ENCODE data around the gene ZNF275.

ZNF275 gene

GRCh38 chrX:153303276-153304262 is 30.4 kb upstream of the ZNF275 start:
- H3K27ac ChIP-seq (ENCODE audit: low read depth, low read length), result no peak overlapping the region
- H4K91ac ChIP-seq (ENCODE audit: low read depth, low read length), result no peak overlapping the region
- no peak overlapping the region for H3K4ac ChIP-seq (ENCODE audit: low read depth, low read length)
- H4K12ac ChIP-seq (ENCODE audit: low read depth, low read length), result no peak overlapping the region
- no peak overlapping the region for H3K4me3 ChIP-seq (ENCODE audit: low read depth, low read length)
- H2BK120ac ChIP-seq (ENCODE audit: insufficient read depth, low read length, poor library complexity), result no peak overlapping the region
- no peak overlapping the region for H2BK12ac ChIP-seq (ENCODE audit: low read length)
- no peak overlapping the region for H3K23ac ChIP-seq (ENCODE audit: low read length)
- H3K14ac ChIP-seq (ENCODE audit: low read length), result no peak overlapping the region
- whole genome bisulfite sequencing (ENCODE audit: extremely low coverage, insufficient coverage, insufficient read length), result no CpG with 5 or more reads among the region's 12 CpGs
- no peak overlapping the region for H3K9ac ChIP-seq (ENCODE audit: low read length)
- no peaks in the 10 kb centered on the region for H3K9me3 ChIP-seq (ENCODE audit: insufficient read depth, low read depth, low read length)
- H3K4me2 ChIP-seq (ENCODE audit: low read length), result no peak overlapping the region
- no peaks in the 10 kb centered on the region for H3K79me2 ChIP-seq (ENCODE audit: control insufficient read depth, insufficient read depth, low read length, poor library complexity)
- H2BK5ac ChIP-seq (ENCODE audit: low read depth, low read length, poor library complexity), result no peak overlapping the region
- H2AK5ac ChIP-seq (ENCODE audit: low read length), result no peak overlapping the region
- H4K8ac ChIP-seq (ENCODE audit: low read depth, low read length), result no peak overlapping the region
- H3K79me1 ChIP-seq (ENCODE audit: low read length), result no peaks in the 10 kb centered on the region
- no peak for DNase-seq
- H3K4me1 ChIP-seq (ENCODE audit: control insufficient read depth in 1 of 2, insufficient read depth in 2 of 2, low read length in 2 of 2), result no peaks in the 10 kb centered on the region
- H3K27me3 ChIP-seq (ENCODE audit: insufficient read depth, low read length), result no peaks in the 10 kb centered on the region
- no peak overlapping the region for H2AFZ ChIP-seq (ENCODE audit: insufficient read depth, low read length, poor library complexity)
- H3K36me3 ChIP-seq (ENCODE audit: control insufficient read depth in 1 of 2, insufficient read depth in 2 of 2, low read length in 2 of 2), result no peaks in the 10 kb centered on the region
- H3K18ac ChIP-seq (ENCODE audit: low read length), result no peak overlapping the region

- Histone ChIP-seq H3K9me3 (ENCODE audit: insufficient read depth, low read depth, low read length) (no peaks in the 10 kb centered on the region), H3K79me2 (ENCODE audit: control insufficient read depth, insufficient read depth, low read length, poor library complexity) (no peaks in the 10 kb centered on the region), H3K14ac (ENCODE audit: low read length) (no peak overlapping the region), H3K9ac (ENCODE audit: low read length) (no peak overlapping the region), H4K12ac (ENCODE audit: low read depth, low read length) (no peak overlapping the region), H3K79me1 (ENCODE audit: low read length) (no peaks in the 10 kb centered on the region), H3K36me3 (ENCODE audit: control insufficient read depth in 1 of 2, insufficient read depth in 2 of 2, low read length in 2 of 2) (no peaks in the 10 kb centered on the region), H2AFZ (ENCODE audit: insufficient read depth, low read length, poor library complexity) (no peak overlapping the region), H3K18ac (ENCODE audit: low read length) (no peak overlapping the region), H3K27ac (ENCODE audit: low read depth, low read length) (no peak overlapping the region), H4K8ac (ENCODE audit: low read depth, low read length) (no peak overlapping the region), H3K4me1 (ENCODE audit: control insufficient read depth in 1 of 2, insufficient read depth in 2 of 2, low read length in 2 of 2) (no peaks in the 10 kb centered on the region), H3K27me3 (ENCODE audit: insufficient read depth, low read length) (no peaks in the 10 kb centered on the region), H2BK5ac (ENCODE audit: low read depth, low read length, poor library complexity) (no peak overlapping the region), H3K4me3 (ENCODE audit: low read depth, low read length) (no peak overlapping the region), H4K91ac (ENCODE audit: low read depth, low read length) (no peak overlapping the region), H2BK120ac (ENCODE audit: insufficient read depth, low read length, poor library complexity) (no peak overlapping the region), H2AK5ac (ENCODE audit: low read length) (no peak overlapping the region), H3K4me2 (ENCODE audit: low read length) (no peak overlapping the region), H3K23ac (ENCODE audit: low read length) (no peak overlapping the region), H3K4ac (ENCODE audit: low read depth, low read length) (no peak overlapping the region), H2BK12ac (ENCODE audit: low read length) (no peak overlapping the region)
- no peak for DNase-seq
- whole genome bisulfite sequencing (ENCODE audit: extremely low coverage, insufficient coverage, insufficient read length), result no CpG with 5 or more reads among the region's 9 CpGs
Measured at GRCh38 chrX:153304988-153305736, 28.8 kb upstream of the ZNF275 start.

GRCh38 chrX:153305972-153306371 is 28.0 kb upstream of the ZNF275 start:
- Histone ChIP-seq H3K4me2 (ENCODE audit: low read length) (no peak overlapping the region), H3K18ac (ENCODE audit: low read length) (no peak overlapping the region), H3K4me1 (ENCODE audit: control insufficient read depth in 1 of 2, insufficient read depth in 2 of 2, low read length in 2 of 2) (no peaks in the 10 kb centered on the region), H3K23ac (ENCODE audit: low read length) (no peak overlapping the region), H4K91ac (ENCODE audit: low read depth, low read length) (no peak overlapping the region), H3K27me3 (ENCODE audit: insufficient read depth, low read length) (no peaks in the 10 kb centered on the region), H2AK5ac (ENCODE audit: low read length) (no peak overlapping the region), H3K4ac (ENCODE audit: low read depth, low read length) (no peak overlapping the region), H3K14ac (ENCODE audit: low read length) (no peak overlapping the region), H2BK5ac (ENCODE audit: low read depth, low read length, poor library complexity) (no peak overlapping the region), H3K27ac (ENCODE audit: low read depth, low read length) (no peak overlapping the region), H3K9me3 (ENCODE audit: insufficient read depth, low read depth, low read length) (no peaks in the 10 kb centered on the region), H3K9ac (ENCODE audit: low read length) (no peak overlapping the region), H4K8ac (ENCODE audit: low read depth, low read length) (no peak overlapping the region), H2AFZ (ENCODE audit: insufficient read depth, low read length, poor library complexity) (no peak overlapping the region), H3K4me3 (ENCODE audit: low read depth, low read length) (no peak overlapping the region), H3K36me3 (ENCODE audit: control insufficient read depth in 1 of 2, insufficient read depth in 2 of 2, low read length in 2 of 2) (no peaks in the 10 kb centered on the region), H2BK120ac (ENCODE audit: insufficient read depth, low read length, poor library complexity) (no peak overlapping the region), H4K12ac (ENCODE audit: low read depth, low read length) (no peak overlapping the region), H3K79me1 (ENCODE audit: low read length) (no peaks in the 10 kb centered on the region), H3K79me2 (ENCODE audit: control insufficient read depth, insufficient read depth, low read length, poor library complexity) (no peaks in the 10 kb centered on the region), H2BK12ac (ENCODE audit: low read length) (no peak overlapping the region)
- no CpG with 5 or more reads among the region's 3 CpGs for WGBS (ENCODE audit: extremely low coverage, insufficient coverage, insufficient read length)
- no peak for DNase-seq

- Histone ChIP-seq H3K9me3 (ENCODE audit: insufficient read depth, low read depth, low read length) (no peaks in the 10 kb centered on the region), H3K4me2 (ENCODE audit: low read length) (no peak overlapping the region), H2BK120ac (ENCODE audit: insufficient read depth, low read length, poor library complexity) (no peak overlapping the region), H4K12ac (ENCODE audit: low read depth, low read length) (no peak overlapping the region), H3K4ac (ENCODE audit: low read depth, low read length) (no peak overlapping the region), H3K79me2 (ENCODE audit: control insufficient read depth, insufficient read depth, low read length, poor library complexity) (no peaks in the 10 kb centered on the region), H3K36me3 (ENCODE audit: control insufficient read depth in 1 of 2, insufficient read depth in 2 of 2, low read length in 2 of 2) (no peaks in the 10 kb centered on the region), H3K9ac (ENCODE audit: low read length) (no peak overlapping the region), H3K4me3 (ENCODE audit: low read depth, low read length) (no peak overlapping the region), H3K27ac (ENCODE audit: low read depth, low read length) (no peak overlapping the region), H4K8ac (ENCODE audit: low read depth, low read length) (no peak overlapping the region), H3K23ac (ENCODE audit: low read length) (no peak overlapping the region), H3K14ac (ENCODE audit: low read length) (no peak overlapping the region), H3K18ac (ENCODE audit: low read length) (no peak overlapping the region), H3K4me1 (ENCODE audit: control insufficient read depth in 1 of 2, insufficient read depth in 2 of 2, low read length in 2 of 2) (no peaks in the 10 kb centered on the region), H2AK5ac (ENCODE audit: low read length) (no peak overlapping the region), H3K79me1 (ENCODE audit: low read length) (no peaks in the 10 kb centered on the region), H4K91ac (ENCODE audit: low read depth, low read length) (no peak overlapping the region), H2BK5ac (ENCODE audit: low read depth, low read length, poor library complexity) (no peak overlapping the region), H2BK12ac (ENCODE audit: low read length) (no peak overlapping the region), H2AFZ (ENCODE audit: insufficient read depth, low read length, poor library complexity) (no peak overlapping the region), H3K27me3 (ENCODE audit: insufficient read depth, low read length) (no peaks in the 10 kb centered on the region)
- no peak for DNase-seq
- WGBS (ENCODE audit: extremely low coverage, insufficient coverage, insufficient read length), result no CpG with 5 or more reads among the region's 17 CpGs
Measured at GRCh38 chrX:153306527-153307115, 27.3 kb upstream of the ZNF275 start.

Data from trophoblast cell (in vitro differentiated cells and primary cell).